HG02763 (cell line): ENCODE measurements around the gene LRRTM4.

Experiments used
- ATAC-seq: cut with Tn5 transposase; IDR thresholded peaks from one replicate; pipeline ENCODE4 v1.9.1; 2021; ENCODE audit warnings: mild to moderate bottlenecking, moderate library complexity; ENCODE audit not compliant: unreplicated experiment

LRRTM4 gene

GRCh38 chr2:76930056-76930744 lies 592.0 kb downstream of the LRRTM4 start:
- no peak for ATAC-seq

GRCh38 chr2:76928026-76928425 lies 594.1 kb downstream of the LRRTM4 start:
- no peak for ATAC-seq

GRCh38 chr2:76921006-76921405 lies 601.2 kb downstream of the LRRTM4 start:
- ATAC-seq = no peak

- ATAC-seq = no peak
Observed at GRCh38 chr2:76895469-76895868, 626.7 kb downstream of the LRRTM4 start.

- ATAC-seq = no peak
Observed at GRCh38 chr2:76870581-76870980, 651.6 kb downstream of the LRRTM4 start.

GRCh38 chr2:76870011-76870410 lies 652.2 kb downstream of the LRRTM4 start:
- ATAC-seq = no peak

GRCh38 chr2:76867854-76868253 lies 654.3 kb downstream of the LRRTM4 start:
- no peak for ATAC-seq

- ATAC-seq = no peak
Observed at GRCh38 chr2:76866464-76866863, 655.7 kb downstream of the LRRTM4 start.

GRCh38 chr2:76862901-76863300 lies 659.3 kb downstream of the LRRTM4 start:
- no peak for ATAC-seq

GRCh38 chr2:76861708-76862107 lies 660.5 kb downstream of the LRRTM4 start:
- ATAC-seq = no peak

GRCh38 chr2:76851000-76851399 lies 671.2 kb downstream of the LRRTM4 start:
- ATAC-seq = no peak

- no peak for ATAC-seq
Observed at GRCh38 chr2:76849086-76849485, 673.1 kb downstream of the LRRTM4 start.

- ATAC-seq = no peak
Observed at GRCh38 chr2:76839826-76840225, 682.4 kb downstream of the LRRTM4 start.

GRCh38 chr2:76829374-76830234 lies 692.6 kb downstream of the LRRTM4 start:
- ATAC-seq = no peak

GRCh38 chr2:76826691-76827090 lies 695.5 kb downstream of the LRRTM4 start:
- ATAC-seq = no peak

- ATAC-seq = no peak
Observed at GRCh38 chr2:76825140-76825970, 696.8 kb downstream of the LRRTM4 start.

- ATAC-seq = no peak
Observed at GRCh38 chr2:76821731-76822130, 700.4 kb downstream of the LRRTM4 start.

GRCh38 chr2:76813084-76813483 lies 709.1 kb downstream of the LRRTM4 start:
- no peak for ATAC-seq

- ATAC-seq = no peak
Observed at GRCh38 chr2:76812156-76812555, 710.0 kb downstream of the LRRTM4 start.

GRCh38 chr2:76809136-76809535 lies 713.0 kb downstream of the LRRTM4 start:
- no peak for ATAC-seq

- no peak for ATAC-seq
Observed at GRCh38 chr2:76808732-76809131, 713.4 kb downstream of the LRRTM4 start.
